GM18858 (cell line): ENCODE results near the gene CNN2.

Experiments
- ATAC-seq: cut with Tn5 transposase; IDR thresholded peaks from one replicate; pipeline ENCODE4 v1.9.1; 2021; ENCODE audit not compliant: unreplicated experiment

The CNN2 gene

DNA sequence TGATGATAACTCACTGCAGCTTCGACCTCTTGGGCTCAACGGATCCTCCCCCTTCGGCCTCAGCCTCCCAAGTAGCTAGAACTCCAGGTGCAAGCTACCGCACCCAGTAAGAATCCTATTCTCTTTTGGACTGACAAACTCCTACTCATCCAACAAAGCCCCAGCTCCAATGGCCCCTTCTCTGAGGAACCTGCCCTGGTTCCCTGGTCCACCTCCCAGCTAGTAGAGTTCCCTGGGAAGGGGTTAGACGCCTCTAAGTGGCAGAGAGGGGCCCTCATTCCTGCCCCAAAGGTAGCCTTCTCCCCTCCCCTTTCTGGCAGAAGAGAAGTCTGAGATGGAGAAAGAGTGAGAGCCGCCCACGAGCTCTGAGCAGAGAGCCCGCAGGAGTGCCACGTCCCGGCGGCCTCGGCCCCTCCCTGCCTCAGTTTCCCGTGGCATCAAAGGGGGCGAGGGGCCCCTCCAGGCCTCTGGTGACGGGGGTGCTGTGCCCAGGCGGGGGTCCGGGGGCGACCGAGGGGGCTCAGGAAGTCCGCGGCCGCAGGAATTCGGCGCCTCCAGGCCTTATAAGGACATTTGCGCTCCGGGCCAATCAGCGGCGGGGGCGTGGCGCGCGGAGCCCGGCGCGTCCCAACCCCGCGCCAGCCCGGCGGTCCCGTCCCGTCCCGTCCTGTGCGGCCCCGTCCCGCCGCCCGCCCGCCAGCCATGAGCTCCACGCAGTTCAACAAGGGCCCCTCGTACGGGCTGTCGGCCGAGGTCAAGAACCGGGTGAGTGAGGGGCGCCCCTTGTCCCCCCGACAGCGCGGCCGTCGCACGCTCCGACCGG lies at the start of gene CNN2:
TSS of gene CNN2 (plus strand) at position 649 of the 823 bp plus-strand sequence. CDS start at position 703, 54 bp downstream.
- no peak for ATAC-seq

DNA sequence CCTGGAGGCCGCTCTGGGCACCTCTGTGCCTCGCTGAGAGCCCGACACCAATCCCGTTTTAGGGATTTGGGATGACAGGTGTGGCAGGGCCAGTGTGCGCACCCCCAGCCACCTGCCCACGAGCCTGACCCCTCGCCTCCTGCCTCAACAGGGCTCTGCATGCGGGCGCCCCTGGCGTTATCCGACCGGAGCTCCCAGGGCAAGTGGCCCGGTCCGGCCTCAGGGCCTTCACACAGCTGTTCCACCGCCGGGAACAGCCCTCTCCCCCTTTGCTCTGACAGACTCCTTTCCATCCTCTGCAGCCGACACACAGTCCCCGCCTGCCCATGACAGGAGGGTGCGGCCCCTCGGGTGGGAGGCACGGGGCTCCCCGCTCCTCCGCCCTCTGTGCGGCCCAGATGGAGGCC lies 49.3 kb upstream of the CNN2 start:
- ATAC-seq = no peak

DNA sequence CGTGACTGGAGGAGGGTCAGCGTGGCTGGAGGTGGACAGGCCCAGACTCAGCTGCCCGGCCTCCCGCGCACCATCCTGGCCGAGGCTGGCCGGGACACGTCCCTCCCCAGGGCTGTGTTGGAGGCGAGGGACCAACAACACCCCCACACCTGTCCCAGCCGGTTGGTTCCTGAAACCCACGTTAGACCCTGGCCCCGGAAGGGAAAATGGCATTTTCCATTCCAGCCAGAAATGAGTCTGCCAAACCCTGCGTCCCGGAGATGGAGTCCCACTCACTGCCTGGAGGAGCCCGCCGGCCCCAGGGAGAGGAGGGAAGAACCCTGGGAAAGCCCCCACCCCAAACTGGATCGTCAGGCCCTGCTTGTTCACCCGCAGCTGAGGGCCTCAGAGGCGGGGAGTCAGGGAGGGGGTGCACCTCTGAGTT lies 47.1 kb upstream of the CNN2 start:
- no peak for ATAC-seq

GRCh38 chr19:980133-980998 lies 46.0 kb upstream of the CNN2 start:
- ATAC-seq = no peak

- ATAC-seq = no peak
Measured at GRCh38 chr19:982567-983170, 43.7 kb upstream of the CNN2 start.

GRCh38 chr19:984165-984967 lies 42.0 kb upstream of the CNN2 start, which contains the start of gene WDR18:
Gene WDR18, plus strand, starts transcription at chr19:984345. Its CDS starts 9 bp downstream, at chr19:984354.
- peak; percentile 38 for ATAC-seq

DNA sequence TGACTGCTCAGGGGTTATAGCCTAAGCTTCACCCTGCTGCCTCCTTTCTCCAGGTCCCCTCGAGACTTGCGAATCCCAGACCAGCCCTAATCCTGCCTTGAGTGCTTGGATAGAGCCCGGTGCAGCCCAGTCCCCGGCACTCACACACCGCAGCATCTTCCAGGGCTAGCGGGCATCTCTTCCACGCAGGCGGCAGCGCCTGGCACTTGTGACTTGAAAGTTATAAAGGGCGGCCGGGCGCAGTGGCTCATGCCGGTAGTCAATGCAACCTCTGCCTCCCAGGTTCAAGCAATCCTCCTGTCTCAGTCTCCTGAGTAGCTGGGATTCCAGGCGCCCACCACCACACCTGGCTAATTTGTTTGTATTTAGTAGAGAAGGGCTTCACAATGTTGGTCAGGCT lies 40.3 kb upstream of the CNN2 start:
- no peak for ATAC-seq

DNA sequence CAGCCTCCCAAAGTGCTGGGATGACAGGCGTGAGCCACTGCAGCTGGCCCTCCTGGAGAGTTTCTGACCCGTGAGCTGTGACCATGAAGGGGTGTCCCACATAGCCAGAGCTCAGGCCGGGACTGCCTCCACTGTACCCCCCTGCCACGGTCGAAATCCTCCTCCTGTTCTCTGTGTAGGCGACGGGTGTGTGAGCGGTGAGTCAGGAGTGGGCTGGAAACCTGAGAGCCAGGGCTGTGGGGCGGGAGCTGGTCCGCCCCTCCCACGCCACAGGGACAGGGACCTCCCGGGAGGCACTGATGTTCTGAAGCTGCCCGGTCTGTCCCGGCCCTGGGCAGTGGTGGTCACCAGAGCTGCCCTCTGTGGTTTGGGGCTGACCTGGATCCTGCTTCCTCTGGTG lies 38.3 kb upstream of the CNN2 start:
- no peak for ATAC-seq

DNA sequence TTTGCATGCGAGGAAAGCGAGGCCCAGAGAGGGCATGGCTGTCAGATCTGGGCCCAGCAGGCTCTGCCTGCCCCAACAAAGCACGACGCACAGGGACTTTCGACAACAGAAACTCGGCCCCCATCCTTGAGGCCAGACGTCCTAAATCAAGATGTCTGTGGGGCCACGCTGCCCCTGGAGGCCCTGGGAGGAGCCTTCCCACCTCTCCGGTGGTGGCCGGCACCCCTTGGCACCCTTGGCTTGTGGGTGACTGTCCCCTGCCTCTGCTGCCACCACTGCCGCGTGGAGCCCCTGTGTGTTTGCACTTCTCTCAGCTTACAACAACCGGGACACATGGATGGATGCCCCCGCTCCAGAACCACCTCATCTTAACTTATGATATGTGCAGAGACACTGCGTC lies 37.9 kb upstream of the CNN2 start:
- ATAC-seq = no peak

- ATAC-seq = no peak
Measured at GRCh38 chr19:989381-990081, 36.9 kb upstream of the CNN2 start.

GRCh38 chr19:990119-990571 lies 36.3 kb upstream of the CNN2 start:
- no peak for ATAC-seq

DNA sequence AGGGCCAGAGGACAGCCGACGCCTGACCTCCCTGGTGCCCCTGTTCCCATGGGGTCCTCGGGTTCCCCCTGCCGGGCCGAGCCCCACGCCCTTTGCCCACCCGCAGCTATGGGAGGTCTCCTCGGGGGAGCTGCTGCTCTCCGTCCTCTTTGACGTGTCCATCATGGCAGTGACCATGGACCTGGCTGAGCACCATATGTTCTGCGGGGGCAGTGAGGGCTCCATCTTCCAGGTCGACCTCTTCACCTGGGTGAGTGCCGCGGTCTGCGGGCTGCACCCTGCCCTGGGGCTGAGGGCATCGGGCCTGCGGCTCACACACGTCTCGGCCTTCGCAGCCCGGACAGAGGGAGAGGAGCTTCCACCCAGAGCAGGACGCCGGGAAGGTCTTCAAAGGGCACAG lies 35.7 kb upstream of the CNN2 start:
- ATAC-seq = no peak

GRCh38 chr19:991174-991931 lies 35.1 kb upstream of the CNN2 start:
- ATAC-seq = no peak

DNA sequence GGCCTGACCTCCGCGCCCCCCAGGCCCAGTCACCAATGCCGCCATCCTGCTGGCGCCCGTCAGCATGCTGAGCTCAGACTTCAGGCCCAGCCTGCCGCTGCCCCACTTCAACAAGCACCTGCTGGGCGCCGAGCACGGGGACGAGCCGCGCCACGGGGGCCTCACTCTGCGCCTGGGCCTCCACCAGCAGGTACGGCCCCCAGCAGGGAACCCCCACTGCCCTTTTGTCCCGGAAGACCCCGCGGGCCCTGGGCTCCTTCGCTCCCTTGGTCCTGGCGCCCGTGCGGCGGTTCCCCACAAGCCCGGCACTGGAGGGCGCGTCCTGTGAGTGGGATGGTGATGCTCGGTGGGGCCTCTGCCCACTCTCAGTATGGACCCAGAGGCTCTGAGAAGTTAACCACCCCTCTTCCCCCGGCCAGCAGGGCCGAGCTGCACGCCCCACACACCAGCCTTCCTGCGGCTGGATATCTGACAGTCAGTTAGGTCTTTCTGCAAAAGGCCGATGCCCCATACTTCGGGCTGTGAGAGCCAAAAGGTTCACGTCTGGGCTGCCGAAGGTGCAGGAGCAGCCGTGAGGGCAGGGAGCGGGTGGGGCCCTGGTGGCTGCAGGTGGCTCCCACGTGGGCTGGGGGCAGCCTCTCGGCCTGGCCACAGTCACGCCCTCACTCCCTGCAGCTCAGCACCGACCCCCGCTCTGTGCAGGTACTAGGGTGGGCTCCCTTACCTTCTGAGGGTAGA lies 34.3 kb upstream of the CNN2 start:
- ATAC-seq = no peak

- no peak for ATAC-seq
Measured at GRCh38 chr19:992670-993055, 33.7 kb upstream of the CNN2 start.

DNA sequence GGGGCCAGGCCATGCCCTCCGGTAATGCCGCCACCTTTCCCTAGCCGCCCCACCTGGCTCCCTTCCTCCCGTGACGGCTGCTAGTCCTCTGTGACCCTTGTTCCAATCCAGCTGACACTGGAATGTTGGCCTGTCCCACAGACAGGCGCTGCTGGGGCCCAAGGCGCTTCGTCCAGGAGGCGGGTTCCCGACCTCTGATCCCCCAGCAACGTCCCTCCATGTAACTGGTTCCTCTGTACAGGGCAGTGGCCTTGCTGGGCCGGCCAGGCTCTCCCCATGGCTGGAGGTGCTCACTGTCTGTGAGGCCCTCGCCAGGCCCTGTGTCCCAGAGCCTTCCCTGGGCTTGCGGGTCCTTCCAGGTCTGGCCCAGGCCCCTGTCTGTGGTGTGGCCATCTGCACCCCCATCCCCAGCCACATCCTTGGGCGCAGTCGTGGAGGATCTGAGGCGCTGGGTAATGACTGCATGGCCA lies 33.0 kb upstream of the CNN2 start:
- no peak for ATAC-seq

GRCh38 chr19:993831-994393 lies 32.5 kb upstream of the CNN2 start:
- no peak for ATAC-seq

DNA sequence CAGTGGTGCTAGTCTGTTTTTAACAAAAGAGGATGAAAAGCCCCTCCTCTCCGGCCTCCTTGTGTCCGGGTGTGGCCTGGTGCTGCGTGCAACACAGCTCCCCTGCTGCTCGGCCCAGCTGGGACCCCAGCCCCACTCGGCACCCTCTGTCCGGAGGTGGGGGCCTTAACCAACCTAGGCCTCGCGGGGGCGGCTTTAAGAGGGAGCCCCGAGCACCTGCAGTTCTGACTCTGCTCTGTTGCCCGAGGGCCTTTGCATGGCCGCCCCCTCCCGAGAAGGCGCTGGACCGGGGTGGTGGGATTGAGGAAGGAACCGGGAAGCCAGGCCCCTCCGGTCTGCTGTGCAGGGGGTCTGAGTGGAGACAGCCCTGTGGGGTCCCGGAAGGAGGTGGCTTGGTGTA lies 31.9 kb upstream of the CNN2 start:
- no peak for ATAC-seq
